Head of caudate nucleus (tissue), 42 donors: Measurements from ENCODE around the gene GAB2.

Experiments used
- DNase-seq, 42 donors: peaks; one replicate each; pipeline versions ENCODE4 v3.0.0 to v3.0.0-alpha.2; 2020 to 2021; ENCODE audit warnings: mixed read lengths in 7 of 42
- intact Hi-C: fragments of 100-400 bp; cut with DNase I; formaldehyde crosslinking; loops from one replicate; pipeline ENCODE4 v1.15.0; 2022

The GAB2 gene

DNA sequence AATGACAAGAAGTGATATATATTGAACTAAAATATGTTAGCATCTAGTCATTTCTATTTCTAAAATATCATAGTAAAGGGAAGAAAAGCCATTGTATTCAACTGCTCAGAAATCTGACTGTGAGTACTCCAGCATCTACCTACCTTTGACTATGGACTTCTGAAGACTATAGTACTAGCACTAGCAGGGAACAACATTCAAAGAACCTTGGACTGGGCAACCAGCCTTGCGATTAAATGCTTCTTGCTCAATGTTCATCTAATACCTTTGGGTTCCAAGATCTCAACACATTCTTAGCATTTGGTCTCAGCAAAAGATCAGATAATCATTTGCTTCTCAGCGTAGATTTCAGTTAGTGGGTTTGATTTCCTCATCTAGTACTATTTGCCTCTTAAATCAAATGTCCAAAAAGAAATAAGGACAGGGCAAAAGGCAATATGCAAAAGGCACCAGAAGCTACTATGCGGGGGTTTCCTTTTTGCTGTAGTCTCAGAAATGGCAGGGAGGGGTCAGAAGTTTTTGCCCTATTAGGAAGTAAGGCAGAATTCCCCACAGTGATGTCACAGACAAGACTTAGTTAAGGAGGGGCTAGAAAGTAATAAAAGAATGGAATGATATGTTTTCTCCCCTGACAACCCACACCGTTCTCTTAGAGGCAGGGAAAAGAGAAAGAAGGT, 80.6 kb downstream of the GAB2 start:
- DNase-seq = no peak
- intact Hi-C loops = no loop called here

DNA sequence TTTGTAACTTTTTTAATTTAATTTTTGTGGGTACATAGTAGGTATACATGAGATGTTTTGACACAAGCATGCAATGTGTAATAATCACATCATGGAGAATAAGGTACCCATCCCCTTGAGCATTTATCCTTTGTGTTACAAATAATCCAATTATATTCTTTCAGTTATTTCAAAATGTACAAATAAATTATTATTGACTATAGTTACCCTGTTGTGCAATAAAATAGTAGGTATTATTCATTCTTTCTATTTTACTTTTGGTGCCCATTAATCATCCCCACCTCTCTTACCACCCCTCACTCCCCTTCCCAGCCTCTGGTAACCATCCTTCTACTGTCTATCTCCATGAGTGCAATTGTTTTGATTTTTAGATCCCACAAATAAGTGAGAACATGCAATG, 83.5 kb downstream of the GAB2 start:
- intact Hi-C loops = loop anchor here (5.0 kb wide), 1 partner anchor 83 kb away; the partner anchor contains the start of gene GAB2
- no peak for DNase-seq

DNA sequence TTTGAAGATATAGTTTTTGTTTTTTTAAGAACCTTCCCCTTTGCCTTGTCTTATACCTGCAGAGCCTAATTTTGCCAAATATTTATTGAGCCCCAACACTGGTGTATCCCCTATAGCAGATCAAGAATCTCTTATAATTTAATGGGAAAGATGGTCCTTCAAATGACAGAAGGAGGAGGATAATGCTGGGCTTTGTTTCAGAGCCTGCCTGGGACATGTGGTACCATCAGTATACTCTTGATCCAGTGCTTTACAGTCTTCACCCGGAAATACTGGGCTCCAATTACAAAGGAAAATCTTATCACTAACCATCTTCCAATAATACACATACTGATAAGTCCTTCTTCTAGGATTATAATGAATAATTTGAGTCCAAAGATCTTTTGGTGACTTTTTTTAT, 84.7 kb downstream of the GAB2 start:
- no peak for DNase-seq
- intact Hi-C loops = loop anchor here (5.0 kb wide), 1 partner anchor 84 kb away; the partner anchor contains the start of gene GAB2

DNA sequence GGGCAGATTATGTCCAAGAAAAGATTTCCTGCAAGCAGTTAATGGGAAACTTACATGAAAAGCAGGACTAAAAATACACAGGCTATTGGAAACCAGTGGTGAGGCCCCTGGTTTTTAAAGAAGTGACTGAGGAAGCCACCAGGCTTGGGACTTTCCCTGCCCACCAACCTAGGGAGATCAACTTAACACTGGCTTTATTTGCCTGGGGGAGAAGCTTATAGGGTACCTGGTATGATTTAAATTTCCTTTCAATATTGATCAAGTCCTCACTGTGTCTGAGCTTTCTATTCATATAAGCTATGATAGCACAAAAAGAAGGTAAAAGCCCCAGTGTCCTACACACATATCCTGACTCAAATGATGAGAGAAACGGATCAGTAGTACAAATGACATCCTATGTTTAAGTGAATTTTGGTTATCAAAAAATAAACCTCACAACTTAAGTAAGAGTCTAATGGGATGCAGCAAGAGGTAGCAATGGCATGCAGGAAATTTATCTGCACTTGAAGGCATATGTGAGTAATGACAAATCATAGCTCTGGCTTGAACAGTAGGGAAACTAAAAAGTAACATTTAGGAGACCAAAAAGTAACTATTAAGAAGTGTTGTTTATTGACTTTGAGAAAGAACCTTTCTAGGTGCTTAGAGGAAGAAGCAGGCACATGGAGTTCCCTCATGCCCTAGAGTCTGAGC, 85.3 kb downstream of the GAB2 start:
- intact Hi-C loops = loop anchor here (5.0 kb wide), 1 partner anchor 85 kb away; the partner anchor contains the start of gene GAB2
- DNase-seq = no peak

DNA sequence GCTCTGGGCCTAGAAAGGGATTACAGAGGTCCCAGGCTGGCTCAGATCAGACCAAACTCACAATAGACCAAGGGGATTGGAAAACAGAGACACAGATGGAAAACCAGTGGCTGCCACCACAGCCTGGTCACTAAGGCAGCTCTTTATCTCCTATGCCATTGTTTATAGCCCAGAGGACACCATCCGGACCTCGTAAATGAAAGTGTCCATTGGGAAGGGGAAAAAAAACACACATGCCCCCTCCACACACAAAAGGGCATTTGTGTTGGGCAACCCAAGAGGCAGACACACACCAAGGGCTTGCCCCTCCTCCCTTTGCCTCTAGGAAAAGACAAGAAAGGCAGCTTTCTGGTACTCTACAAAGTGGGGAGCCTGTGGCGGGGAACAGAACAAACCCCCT, 85.9 kb downstream of the GAB2 start:
- intact Hi-C loops = loop anchor here (5.0 kb wide), 1 partner anchor 86 kb away; the partner anchor contains the start of gene GAB2
- DNase-seq = peak; percentile 38 to 92 (median 80)

DNA sequence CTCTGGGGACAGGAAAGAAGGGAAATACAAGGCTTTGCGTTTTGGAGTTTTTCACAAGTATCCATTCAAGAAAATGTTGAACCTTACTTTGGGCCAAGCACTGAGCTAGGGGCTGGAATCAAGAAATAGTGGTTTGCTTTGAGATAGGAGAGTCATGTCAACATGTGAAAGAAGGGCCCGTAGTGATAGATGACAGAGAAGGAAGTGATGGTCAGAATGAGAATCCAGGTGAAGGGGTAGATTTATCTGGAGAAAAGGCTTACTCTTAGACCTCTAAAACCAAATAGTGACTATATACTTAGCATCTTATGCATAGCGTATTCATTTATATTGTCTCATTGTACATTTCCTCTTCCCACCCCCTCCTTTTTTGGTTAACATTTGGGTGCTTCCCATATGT, 87.3 kb downstream of the GAB2 start:
- intact Hi-C loops = loop anchor here (5.0 kb wide), 1 partner anchor 87 kb away; the partner anchor contains the start of gene GAB2
- no peak for DNase-seq

DNA sequence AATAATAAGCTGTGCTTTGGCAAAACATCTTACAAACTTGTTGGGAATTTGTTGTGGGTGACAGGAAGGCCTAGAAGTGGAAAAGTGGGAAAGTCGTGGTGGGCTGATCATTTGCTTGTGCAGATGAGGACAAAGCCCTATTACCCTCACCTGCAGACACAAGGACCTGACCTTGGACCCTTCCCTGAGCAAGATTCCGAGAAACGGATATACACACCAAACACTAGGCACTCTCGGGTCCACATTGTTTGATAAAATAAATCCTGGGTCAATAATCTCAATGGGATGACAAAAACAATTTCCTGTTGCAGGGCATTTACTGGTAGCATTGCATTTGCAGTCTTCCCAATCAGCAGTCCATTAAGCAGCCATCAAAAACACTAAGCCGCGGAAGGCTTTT, 89.7 kb downstream of the GAB2 start:
- intact Hi-C loops = no loop called here
- DNase-seq = no peak

DNA sequence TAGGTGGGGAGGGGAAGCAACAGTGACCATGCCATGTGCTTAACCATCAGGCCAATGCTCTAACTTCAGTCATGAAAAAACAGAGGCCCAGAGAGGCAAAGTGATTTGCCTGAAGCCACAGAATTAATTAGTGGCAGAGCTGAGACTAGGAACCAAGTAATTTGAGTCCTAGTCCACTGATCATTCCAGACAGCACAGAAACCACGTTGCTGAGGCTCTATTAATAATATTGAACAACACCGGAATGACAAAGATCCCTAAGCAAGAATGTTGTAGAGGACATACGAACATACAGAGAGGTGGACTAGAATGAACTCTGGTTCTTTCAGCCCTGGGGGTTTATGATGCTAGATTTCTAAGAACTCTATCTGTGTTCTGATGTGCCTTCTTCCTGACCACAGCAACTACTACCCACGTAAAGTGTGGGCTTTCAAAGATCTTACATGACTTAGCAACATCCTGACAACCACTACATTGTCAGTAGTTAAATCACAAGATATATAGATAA, 92.3 kb downstream of the GAB2 start:
- no peak for DNase-seq
- intact Hi-C loops = no loop called here

DNA sequence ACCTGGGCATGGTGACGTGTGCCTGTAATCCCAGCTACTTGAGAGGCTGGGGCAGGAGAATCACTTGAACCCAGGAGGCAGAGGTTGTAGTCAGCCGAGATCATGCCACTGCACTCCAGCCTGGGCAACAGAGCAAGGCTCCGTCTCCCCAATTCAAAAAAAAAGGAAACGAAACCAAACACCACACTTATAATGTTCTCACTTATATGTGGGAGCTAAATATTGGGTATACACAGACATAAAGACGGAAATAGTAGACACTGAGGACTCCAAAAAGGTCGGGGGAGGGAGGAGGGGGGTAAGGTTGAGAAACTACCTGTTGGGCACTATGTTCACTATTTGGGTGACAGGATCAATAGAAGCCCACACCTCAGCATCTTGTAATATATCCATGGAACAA, 94.3 kb downstream of the GAB2 start:
- intact Hi-C loops = no loop called here
- DNase-seq = no peak

DNA sequence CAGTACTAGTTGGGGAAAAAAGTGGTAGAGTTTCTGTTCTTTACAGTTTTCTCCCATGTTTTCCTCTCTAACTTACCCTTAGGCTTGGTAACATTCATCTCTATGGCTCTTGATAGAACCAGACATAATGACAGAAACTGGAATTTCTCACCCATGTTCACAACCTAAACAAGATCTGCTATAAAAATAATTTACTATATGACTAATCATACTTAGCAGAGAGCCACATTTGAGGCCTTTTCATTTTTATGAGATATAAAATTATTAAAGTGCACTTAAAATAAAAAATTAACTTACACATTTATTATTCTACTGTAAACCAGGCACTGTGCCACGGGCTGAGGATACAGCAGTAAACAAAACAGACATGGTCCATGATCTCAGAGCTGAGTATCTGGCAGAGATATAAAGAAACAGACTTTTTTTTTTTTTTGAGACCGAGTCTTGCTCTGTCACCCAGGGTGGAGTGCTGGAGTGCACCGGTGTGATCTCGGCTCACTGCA, 98.1 kb downstream of the GAB2 start:
- DNase-seq = peak in 4 of 42 donors; percentile 30 to 69 (median 40)
- intact Hi-C loops = no loop called here

DNA sequence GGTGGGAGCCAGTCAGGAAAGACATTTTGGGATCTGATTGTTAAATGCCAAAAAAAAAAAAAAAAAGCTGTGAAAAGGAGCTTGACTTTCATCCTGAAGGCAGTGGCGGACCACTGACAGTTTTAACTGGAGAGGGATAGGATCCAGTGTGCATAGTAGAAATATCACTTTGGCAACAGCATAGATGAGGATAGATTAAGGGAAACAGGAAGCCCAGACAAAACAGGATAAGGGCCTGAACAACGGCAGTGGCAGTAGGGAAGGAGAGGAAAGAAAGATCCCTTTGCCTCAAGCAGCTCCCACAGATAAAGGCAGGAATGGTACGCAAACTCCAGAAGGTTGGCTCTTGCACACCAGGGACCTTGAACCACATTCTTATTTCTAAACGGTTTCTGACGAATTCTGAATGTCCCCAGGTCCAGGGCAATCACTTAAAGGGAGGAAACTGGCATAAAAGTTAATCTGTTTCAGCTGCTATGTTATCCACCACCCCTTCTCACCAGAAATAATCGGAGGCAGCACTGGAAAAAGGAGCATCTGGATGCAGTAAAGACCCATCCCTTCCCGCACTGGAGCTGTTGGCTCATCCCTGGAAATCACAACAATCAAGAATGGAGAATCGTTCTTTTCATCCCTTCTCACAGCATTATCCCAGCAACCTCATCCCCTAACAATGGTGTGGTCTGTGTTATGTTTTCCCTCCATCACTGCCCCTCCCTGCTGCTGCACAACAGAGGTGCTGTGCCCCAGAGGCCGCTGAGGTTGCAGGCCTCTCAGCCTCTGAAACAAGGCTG, 99.1 kb downstream of the GAB2 start:
- intact Hi-C loops = no loop called here

DNA sequence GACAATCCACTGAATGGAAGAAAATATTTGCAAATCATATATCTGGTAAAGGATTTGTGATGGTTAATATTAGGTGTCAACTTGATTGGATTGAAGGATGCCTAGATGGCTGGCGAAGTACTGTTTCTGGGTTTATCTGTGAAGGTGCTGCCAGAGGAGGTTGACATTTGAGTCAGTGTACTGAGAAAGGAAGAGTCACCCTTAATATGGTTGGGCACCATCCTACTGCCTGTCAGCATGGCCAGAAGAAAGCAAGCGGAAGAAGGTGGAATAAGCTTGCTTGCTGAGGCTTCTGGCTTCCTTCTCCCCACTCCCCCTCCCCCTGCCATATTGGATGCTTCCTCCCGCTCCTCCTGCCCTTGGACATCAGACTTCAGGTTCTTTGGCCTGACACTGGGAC, 101.9 kb downstream of the GAB2 start:
- intact Hi-C loops = no loop called here

More for the DNA sequence above, 99.1 kb downstream of the GAB2 start:
- peak; percentile 55 to 92 (median 80) for DNase-seq

DNA sequence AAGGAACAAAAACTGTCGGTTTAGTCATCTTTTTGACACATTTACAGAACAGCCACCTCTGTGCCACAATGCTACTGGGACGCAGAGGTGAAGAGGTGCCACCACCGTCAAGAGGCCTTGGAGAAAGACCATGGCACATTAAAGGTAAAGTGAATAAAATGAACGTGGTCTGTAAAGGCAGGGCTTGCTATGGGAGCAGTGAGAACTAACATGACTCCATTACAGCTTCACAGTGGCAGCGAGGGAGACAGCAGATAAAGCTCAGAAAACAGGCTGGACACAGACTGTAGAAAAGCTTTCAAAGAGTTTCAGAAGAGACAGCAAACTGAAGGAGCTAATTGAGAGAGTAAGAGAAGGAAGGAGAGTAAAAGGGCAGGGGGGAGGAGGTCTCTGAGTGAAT, 102.9 kb downstream of the GAB2 start:
- DNase-seq = no peak
- intact Hi-C loops = no loop called here

More for the DNA sequence above, 101.9 kb downstream of the GAB2 start:
- DNase-seq = no peak

DNA sequence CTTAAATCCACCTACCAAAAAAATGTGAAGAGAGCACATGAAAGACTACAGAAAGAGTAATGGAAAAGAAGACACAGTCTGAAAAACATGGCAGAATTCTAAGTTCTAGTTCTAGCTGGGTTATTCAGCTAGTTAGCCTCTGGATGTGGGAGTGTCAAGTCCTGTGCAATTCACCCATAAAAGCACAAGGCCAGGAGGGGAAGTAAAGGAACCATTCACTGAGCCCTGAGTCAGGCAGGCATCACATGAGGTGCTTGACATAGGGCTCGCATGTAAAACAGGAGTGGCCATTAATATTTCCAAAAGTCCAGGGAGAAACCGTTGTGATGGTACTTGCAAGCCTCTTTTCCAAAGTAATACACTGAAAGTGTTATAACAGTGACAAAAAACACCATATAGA, 103.7 kb downstream of the GAB2 start:
- intact Hi-C loops = no loop called here
- peak in 2 of 42 donors; percentile 31 to 58 for DNase-seq

DNA sequence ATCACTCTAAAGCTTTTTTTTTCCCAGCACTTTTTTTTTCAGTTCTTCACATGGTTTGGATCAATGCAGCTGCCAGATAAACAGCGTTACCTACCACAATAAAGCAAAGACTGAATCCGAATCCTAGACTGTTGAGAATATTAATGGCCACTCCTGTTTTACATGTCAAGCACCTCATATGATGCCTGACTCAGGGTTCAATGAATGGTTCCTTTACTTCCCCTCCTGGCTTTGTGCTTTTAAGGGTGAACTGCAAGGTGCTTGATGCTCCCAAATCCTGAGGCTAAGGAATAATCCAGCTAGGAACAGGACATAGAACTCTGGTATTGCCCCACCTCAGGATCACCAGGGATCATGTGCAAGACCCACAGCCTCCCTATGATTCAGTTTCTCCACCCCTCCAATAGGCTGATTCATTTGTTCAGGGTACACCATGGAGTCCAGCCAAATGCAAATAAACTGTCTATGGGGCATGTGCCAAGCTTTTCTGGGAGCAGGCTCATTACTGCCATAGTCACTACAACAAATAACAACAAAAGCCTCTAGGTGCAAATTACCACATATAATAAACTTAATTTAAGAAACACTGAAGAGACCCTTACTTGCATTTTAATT, 104.3 kb downstream of the GAB2 start:
- peak in 31 of 42 donors; percentile 11 to 88 (median 56) for DNase-seq
- intact Hi-C loops = no loop called here

DNA sequence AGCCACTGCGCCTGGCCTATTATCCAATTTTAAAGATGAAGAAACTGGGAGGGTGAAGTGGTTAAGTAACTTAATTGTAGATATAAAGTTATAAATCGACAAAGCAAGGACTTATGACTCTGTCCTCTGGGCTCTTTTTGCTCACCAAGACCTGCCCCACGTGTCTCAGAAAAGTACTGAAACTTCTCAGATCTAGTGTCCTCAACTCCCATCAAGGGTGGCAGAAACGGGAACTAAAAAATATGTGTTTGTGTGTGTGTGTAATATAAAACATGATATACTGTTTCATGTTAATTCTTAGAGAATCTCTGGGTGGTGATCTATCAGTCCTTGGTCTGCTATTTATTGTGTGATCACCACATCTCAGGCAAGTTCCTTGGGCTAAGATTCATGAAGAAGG, 104.9 kb downstream of the GAB2 start:
- intact Hi-C loops = no loop called here
- no peak for DNase-seq

DNA sequence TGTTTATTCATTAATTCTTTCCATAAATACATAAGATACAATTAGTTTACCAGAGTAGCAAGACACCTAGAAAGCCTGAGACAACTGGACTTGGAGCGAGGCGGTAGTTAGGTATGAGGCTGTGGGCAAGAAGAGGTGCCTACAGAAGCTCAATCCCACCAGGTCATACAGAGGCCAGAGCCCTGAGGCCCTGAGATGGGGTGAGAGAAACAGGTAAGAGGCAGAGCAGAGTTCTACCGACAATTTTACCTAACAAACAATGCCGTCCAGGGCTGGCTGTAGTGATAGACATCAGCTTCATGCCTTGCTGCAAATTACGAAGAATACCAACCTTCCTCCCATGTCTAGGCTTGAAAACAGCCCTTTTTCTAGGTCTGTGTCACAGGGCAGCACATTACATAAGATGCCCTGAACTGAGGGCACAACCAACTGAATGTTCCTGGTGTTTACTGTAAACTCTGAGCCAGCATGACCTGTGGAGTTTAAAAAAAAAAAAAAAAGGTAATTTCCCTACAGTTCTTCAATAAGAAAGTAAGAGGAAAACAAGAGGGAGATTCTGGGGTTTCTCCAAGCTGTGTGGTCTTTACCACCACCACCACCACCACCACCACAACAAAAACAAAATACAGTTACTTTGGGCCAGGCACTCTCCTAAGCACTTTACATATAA, 105.8 kb downstream of the GAB2 start:
- DNase-seq = no peak
- intact Hi-C loops = no loop called here

DNA sequence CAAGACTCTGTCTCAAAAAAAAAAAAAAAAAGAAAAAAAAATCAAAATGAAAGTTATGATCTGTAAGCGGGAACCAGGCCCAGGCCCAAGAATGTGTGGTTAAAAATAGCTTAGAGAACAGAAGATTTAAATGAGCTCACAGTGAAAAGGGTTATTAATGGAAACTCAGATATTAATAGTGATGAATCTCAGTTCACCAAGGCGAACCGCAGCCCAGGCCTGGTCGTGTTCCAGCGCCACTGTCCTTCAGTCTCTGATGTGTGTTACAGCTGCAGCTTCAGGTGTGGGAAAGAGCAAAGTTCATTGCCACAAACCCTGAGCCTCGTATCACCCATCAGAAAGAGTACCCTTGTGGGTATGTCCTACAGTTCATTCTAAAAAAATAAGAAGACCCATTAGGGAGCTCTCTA, 107.1 kb downstream of the GAB2 start:
- intact Hi-C loops = no loop called here
- peak in 2 of 42 donors; percentile 5 to 48 for DNase-seq
